ENCODE results near the gene GMIP. TPM values are rescaled to one million over a fixed set of nuclear protein-coding genes. Genes with fewer than 3 reads are reported as not detected.
A peak's percentile ranks its signal among the peaks of the same experiment; 100 is the strongest.

Gene GMIP
- total RNA-seq, 1 donor from 2014 or later, result 12.3 TPM

DNA sequence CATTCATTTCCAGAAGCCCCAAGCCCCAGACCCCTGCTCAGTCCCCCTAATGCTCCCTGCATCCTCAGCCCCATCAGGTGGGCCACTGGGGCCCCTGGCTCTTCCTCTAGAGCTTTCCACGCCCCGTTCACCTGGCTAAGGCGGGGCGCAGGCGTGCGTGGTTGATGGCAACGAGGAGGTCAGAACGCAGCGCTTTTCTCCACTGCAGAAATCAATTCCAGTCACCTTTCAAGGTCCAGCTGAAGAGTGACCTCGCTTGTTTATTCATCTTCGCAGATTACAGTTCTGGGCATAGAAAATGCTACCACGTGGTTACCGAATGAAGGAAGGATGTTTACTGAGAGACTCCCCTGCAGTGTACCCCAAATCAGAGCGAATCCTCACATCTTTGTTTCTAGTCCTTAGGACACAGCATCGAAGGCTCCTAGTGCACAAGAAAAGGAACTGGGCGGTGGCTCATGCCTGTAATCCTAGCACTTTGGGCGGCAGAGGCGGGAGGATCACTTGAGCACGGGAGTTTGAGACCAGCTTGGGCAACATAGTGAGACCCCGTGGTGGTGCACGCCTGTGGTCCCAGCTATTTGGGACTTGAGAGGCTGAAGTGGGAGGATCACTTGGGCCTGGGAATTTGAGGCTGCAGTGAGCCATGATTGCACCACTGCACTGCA lies 24.1 kb downstream of the GMIP start:
- Histone ChIP-seq H3K4me1 (peaks cover 7% of the 10 kb centered on the region), H3K9me3 (no peaks in the 10 kb centered on the region), H3K4me3 (peak overlapping the region in 1 of 2 donors; percentile 40), H3K27ac (no peak overlapping the region), H3K27me3 (no peaks in the 10 kb centered on the region), H3K36me3 (no peaks in the 10 kb centered on the region)
- intact Hi-C loops (cut with DNase I), result no loop called here
- no peak for DNase-seq (ENCODE audit: extremely low spot score in 2 of 2)
- TF ChIP-seq, protein P1, sequence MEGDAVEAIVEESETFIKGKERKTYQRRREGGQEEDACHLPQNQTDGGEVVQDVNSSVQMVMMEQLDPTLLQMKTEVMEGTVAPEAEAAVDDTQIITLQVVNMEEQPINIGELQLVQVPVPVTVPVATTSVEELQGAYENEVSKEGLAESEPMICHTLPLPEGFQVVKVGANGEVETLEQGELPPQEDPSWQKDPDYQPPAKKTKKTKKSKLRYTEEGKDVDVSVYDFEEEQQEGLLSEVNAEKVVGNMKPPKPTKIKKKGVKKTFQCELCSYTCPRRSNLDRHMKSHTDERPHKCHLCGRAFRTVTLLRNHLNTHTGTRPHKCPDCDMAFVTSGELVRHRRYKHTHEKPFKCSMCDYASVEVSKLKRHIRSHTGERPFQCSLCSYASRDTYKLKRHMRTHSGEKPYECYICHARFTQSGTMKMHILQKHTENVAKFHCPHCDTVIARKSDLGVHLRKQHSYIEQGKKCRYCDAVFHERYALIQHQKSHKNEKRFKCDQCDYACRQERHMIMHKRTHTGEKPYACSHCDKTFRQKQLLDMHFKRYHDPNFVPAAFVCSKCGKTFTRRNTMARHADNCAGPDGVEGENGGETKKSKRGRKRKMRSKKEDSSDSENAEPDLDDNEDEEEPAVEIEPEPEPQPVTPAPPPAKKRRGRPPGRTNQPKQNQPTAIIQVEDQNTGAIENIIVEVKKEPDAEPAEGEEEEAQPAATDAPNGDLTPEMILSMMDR (IDR thresholded peaks at IDR 0.05), result no peak
- TF ChIP-seq POLR2A (IDR thresholded peaks at IDR 0.05), result no peak
- no peak for TF ChIP-seq POLR2AphosphoS5 (IDR thresholded peaks at IDR 0.05; ENCODE audit: insufficient read depth in 1 of 2, low read depth in 1 of 2)

DNA sequence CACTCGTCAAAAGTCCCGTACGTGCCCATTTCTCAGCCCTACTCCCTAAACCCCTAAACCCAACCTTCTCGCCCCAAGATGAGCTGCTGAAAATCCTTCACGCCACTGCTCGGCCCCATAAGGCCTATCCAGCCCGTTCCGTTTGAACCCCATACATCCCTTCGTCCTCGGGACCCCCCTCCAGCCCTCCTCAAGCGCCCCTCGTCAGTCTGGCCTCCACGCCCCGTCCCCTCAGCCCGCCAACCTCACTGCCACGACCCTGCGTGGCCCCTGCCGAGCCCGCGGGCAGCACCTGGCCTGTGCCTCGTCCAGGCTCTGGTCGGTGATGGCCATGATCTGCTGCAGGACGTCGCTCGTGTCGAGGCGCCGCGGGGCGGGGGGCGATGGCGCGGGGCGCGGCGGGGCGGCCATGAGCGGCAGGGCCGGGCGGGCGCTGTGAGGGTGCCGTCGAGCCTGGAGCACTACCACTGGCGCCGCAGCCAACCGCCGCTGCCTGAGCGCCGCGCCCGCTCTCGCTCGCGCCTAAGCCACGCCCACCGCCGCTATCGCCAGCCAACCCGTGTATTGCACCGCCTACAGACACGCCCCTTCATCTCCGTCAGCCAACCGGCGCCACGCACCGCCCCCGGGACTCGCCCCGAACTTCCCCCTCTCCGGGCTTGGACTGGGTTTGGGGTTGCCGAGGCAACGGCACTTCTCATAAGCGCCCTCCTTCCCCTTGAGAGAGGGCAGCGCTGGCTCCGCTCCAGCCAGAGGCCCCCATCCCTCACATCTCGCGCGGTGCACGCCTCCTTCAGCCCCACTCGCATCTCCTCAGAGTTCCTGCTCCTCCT lies 25.0 kb downstream of the GMIP start, which contains the start of gene PBX4:
Gene PBX4 (minus strand): TSS at position 469 of the 833 bp plus-strand sequence. CDS start 58 bp downstream, at position 411.
- DNase-seq (ENCODE audit: extremely low spot score in 2 of 2), result no peak
- H3K27ac ChIP-seq, result no peak within 1 kb of the TSS
- H3K4me1 ChIP-seq, result peaks cover 7% of the 10 kb centered on the region
- no peaks in the 10 kb centered on the region for H3K9me3 ChIP-seq
- intact Hi-C loops (cut with DNase I), result no loop called here
- H3K27me3 ChIP-seq, result no peaks in the 10 kb centered on the region
- peak within 1 kb of the TSS; percentile 40 to 45 for H3K4me3 ChIP-seq
- TF ChIP-seq, protein P1 (IDR thresholded peaks at IDR 0.05), result no peak
- TF ChIP-seq POLR2A (IDR thresholded peaks at IDR 0.05) (no peak), POLR2AphosphoS5 (IDR thresholded peaks at IDR 0.05; ENCODE audit: insufficient read depth in 1 of 2, low read depth in 1 of 2) (peak in 1 of 2 donors; percentile 42)
- no peaks in the 10 kb centered on the region for H3K36me3 ChIP-seq

DNA sequence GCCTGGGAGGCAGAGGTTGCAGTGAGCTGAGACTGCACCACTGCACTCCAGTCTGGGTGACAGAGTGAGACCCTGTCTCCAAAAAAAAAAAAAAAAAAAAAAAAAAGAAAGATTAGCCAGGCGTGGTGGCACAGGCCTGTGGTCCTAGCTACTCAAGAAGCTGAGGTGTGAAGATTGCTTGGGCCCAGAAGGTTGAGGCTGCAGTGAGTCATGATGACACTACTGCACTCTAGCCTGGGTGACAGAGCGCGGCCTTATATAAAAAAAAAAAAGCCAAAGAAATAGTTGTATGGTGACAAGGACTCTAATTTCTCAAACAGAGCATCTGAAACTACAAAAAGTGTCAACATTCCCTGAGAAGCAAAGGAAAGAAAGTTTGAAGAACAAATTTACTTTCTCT lies 28.4 kb downstream of the GMIP start:
- no peaks in the 10 kb centered on the region for H3K27me3 ChIP-seq
- H3K4me3 ChIP-seq, result no peak overlapping the region
- TF ChIP-seq POLR2AphosphoS5 (IDR thresholded peaks at IDR 0.05; ENCODE audit: insufficient read depth in 1 of 2, low read depth in 1 of 2) (no peak), POLR2A (IDR thresholded peaks at IDR 0.05) (no peak)
- TF ChIP-seq, protein P1 (IDR thresholded peaks at IDR 0.05), result no peak
- no peak for DNase-seq (ENCODE audit: extremely low spot score in 2 of 2)
- no peaks in the 10 kb centered on the region for H3K9me3 ChIP-seq
- H3K36me3 ChIP-seq, result no peaks in the 10 kb centered on the region
- intact Hi-C loops (cut with DNase I), result no loop called here
- peaks cover 7% of the 10 kb centered on the region for H3K4me1 ChIP-seq
- no peak overlapping the region for H3K27ac ChIP-seq

DNA sequence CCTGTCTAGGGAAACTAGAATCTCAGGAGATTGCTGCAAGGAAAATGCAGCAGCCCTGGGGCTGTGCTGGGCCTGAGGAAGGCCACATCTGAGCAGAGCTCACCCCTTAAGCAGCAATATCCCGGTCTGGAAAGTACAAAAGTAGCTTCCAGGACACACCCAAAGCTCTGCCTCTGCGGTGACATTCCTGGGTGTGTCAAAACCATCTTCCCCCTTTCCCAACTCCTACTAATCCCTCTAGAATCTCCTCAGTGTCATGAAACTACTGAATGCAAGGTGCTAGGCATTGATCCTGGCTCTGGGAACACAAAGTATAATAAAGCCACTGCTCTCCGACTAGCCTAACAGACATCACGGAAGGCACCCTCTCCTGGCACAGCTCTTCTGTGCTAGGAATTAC lies 30.0 kb downstream of the GMIP start:
- no peak overlapping the region for H3K27ac ChIP-seq
- no peaks in the 10 kb centered on the region for H3K9me3 ChIP-seq
- no peak for DNase-seq (ENCODE audit: extremely low spot score in 2 of 2)
- no peak overlapping the region for H3K4me3 ChIP-seq
- intact Hi-C loops (cut with DNase I), result no loop called here
- no peaks in the 10 kb centered on the region for H3K36me3 ChIP-seq
- TF ChIP-seq, protein P1 (IDR thresholded peaks at IDR 0.05), result no peak
- TF ChIP-seq POLR2A (IDR thresholded peaks at IDR 0.05) (no peak), POLR2AphosphoS5 (IDR thresholded peaks at IDR 0.05; ENCODE audit: insufficient read depth in 1 of 2, low read depth in 1 of 2) (no peak)
- H3K4me1 ChIP-seq, result no peaks in the 10 kb centered on the region
- no peaks in the 10 kb centered on the region for H3K27me3 ChIP-seq

All from vagina (tissue), 2 donors.